Upper lobe of left lung (tissue), 6 donors: Measurements from ENCODE around the gene PPP1R3C. TPM values are rescaled to one million over a fixed set of nuclear protein-coding genes. Genes with fewer than 3 reads are reported as not detected.

Source experiments
- ATAC-seq, 2 donors: fragments of 200-7000 bp; cut with Tn5 transposase; one replicate each; pipeline ENCODE4 v1.9.1; 2022; ENCODE audit warnings: mild to moderate bottlenecking in 2 of 2, moderate library complexity in 2 of 2; ENCODE audit not compliant: low FRiP score in 2 of 2
- DNase-seq, 2 donors: peaks; one replicate each; pipeline ENCODE4 v3.0.0-alpha.2; 2019 to 2020
- H3K27ac ChIP-seq, 4 donors: fragments of 200-600 bp; sonication (generic); one replicate each; pipeline ENCODE4 v1.5.1; 2016 to 2019
- H3K27me3 ChIP-seq, 4 donors: fragments of 200-600 bp; sonication (generic); one replicate each; pipeline ENCODE4 v1.5.1; 2017 to 2019
- H3K36me3 ChIP-seq, 4 donors: fragments of 200-600 bp; sonication (generic); one replicate each; pipeline ENCODE4 v1.5.1; 2016 to 2019
- H3K4me1 ChIP-seq, 4 donors: fragments of 200-600 bp; sonication (generic); one replicate each; pipeline ENCODE4 v1.5.1; 2018 to 2019
- H3K4me3 ChIP-seq, 4 donors: fragments of 200-600 bp; sonication (generic); one replicate each; pipeline ENCODE4 v1.5.1; 2017 to 2019; ENCODE audit warnings: mild to moderate bottlenecking in 2 of 4, moderate library complexity in 1 of 4
- H3K9me3 ChIP-seq, 4 donors: fragments of 200-600 bp; sonication (generic); one replicate each; pipeline ENCODE4 v1.5.1; 2018 to 2019
- CTCF ChIP-seq, 6 experiments: fragments of 450-650 bp in 4 of 6; fragments of 200-600 bp in 2 of 6; sonication (generic) in 2 of 6; IDR thresholded peaks; one replicate each; pipeline ENCODE4 v1.5.1; 2016 to 2019; ENCODE audit warnings: antibody characterized with exemption in 6 of 6
- EP300 ChIP-seq, 4 donors: sonication (generic); formaldehyde crosslinking; IDR thresholded peaks; one replicate each; pipeline ENCODE4 v1.5.1; 2017; ENCODE audit warnings: antibody characterized with exemption in 4 of 4, control low read depth in 2 of 4
- POLR2A ChIP-seq, 4 donors: fragments of 450-650 bp; IDR thresholded peaks; one replicate each; pipeline ENCODE4 v1.5.1; 2016 to 2017; ENCODE audit warnings: antibody characterized with exemption in 4 of 4, mild to moderate bottlenecking in 2 of 4
- POLR2AphosphoS5 ChIP-seq, 2 donors: sonication (generic); formaldehyde crosslinking; IDR thresholded peaks; one replicate each; pipeline ENCODE4 v1.5.1; 2017; ENCODE audit warnings: antibody characterized with exemption in 2 of 2
- WGBS, 2 donors: methylation state at CpG; one replicate each; pipeline ENCODE4 v1.1.5; 2017 to 2018; 5-methylcytosine and 5-hydroxymethylcytosine counted together
- total RNA-seq, 6 donors: library from RNA; depleted of rRNA in 4 of 6; stranded (reverse); fragments of >200 nt in 4 of 6; gene quantifications; one replicate each; pipeline versions ENCODE4 v1.1.0 to v1.2.1, GENCODE V29; 2016 to 2021
- donor health status: DM: no; HTN: no; CAD: no; lungs with moderate emphysema.
- donor health status: DM: no; HTN: yes; CAD: no; lungs with severe emphysema.

Gene PPP1R3C
- total RNA-seq, 6 donors from 2014 or later, result 1.8 to 13.3 (median 10.2) TPM

- no peak for TF ChIP-seq CTCF (IDR thresholded peaks at IDR 0.05)
- TF ChIP-seq POLR2AphosphoS5 (IDR thresholded peaks at IDR 0.05), result no peak
- no peak for TF ChIP-seq EP300 (IDR thresholded peaks at IDR 0.05)
- 47 to 53% methylated on average over 5 of the region's 5 CpGs for WGBS, 2 donors
- peaks cover 0 to 8% (median 2%) of the 10 kb centered on the region in 4 donors for H3K9me3 ChIP-seq
- no peak for DNase-seq
- H3K27me3 ChIP-seq, result no peaks in the 10 kb centered on the region
- peak overlapping the region; percentile 49 to 71 (median 65) for H3K27ac ChIP-seq
- H3K4me3 ChIP-seq, result no peak overlapping the region
- ATAC-seq, result peak in 1 of 2 donors; percentile 52
- peaks cover 7 to 24% (median 17%) of the 10 kb centered on the region in 4 donors for H3K4me1 ChIP-seq
- H3K36me3 ChIP-seq, result no peaks in the 10 kb centered on the region
Observed at GRCh38 chr10:91607646-91608403, 25.0 kb downstream of the PPP1R3C start.

GRCh38 chr10:91605968-91606367 lies 26.9 kb downstream of the PPP1R3C start:
- Histone ChIP-seq H3K27me3 (no peaks in the 10 kb centered on the region), H3K4me3 (no peak overlapping the region), H3K27ac (no peak overlapping the region), H3K4me1 (peaks cover 7 to 20% (median 19%) of the 10 kb centered on the region in 4 donors), H3K36me3 (no peaks in the 10 kb centered on the region), H3K9me3 (peaks cover 0 to 8% (median 2%) of the 10 kb centered on the region in 4 donors)
- no peak for DNase-seq
- TF ChIP-seq CTCF (IDR thresholded peaks at IDR 0.05) (no peak), POLR2A (IDR thresholded peaks at IDR 0.05) (no peak), EP300 (IDR thresholded peaks at IDR 0.05) (no peak), POLR2AphosphoS5 (IDR thresholded peaks at IDR 0.05) (no peak)
- ATAC-seq, result no peak

GRCh38 chr10:91604553-91605534 lies 28.0 kb downstream of the PPP1R3C start:
- peaks cover 0 to 8% (median 2%) of the 10 kb centered on the region in 4 donors for H3K9me3 ChIP-seq
- ATAC-seq (peak in 1 of 2 donors; percentile 21), DNase-seq (no peak)
- peaks cover 7 to 20% (median 19%) of the 10 kb centered on the region in 4 donors for H3K4me1 ChIP-seq
- H3K4me3 ChIP-seq, result no peak overlapping the region
- TF ChIP-seq CTCF (IDR thresholded peaks at IDR 0.05), result no peak
- no peak for TF ChIP-seq POLR2AphosphoS5 (IDR thresholded peaks at IDR 0.05)
- TF ChIP-seq EP300 (IDR thresholded peaks at IDR 0.05), result no peak
- TF ChIP-seq POLR2A (IDR thresholded peaks at IDR 0.05), result no peak
- H3K27ac ChIP-seq, result peak overlapping the region in 2 of 4 donors; percentile 40 to 44
- no peaks in the 10 kb centered on the region for H3K27me3 ChIP-seq
- WGBS, 2 donors, result 60 to 62% methylated on average over 3 of the region's 3 CpGs
- no peaks in the 10 kb centered on the region for H3K36me3 ChIP-seq

GRCh38 chr10:91603931-91604331 lies 28.9 kb downstream of the PPP1R3C start:
- no peak overlapping the region for H3K27ac ChIP-seq

More at GRCh38 chr10:91603931-91604331, 28.9 kb downstream of the PPP1R3C start:
- H3K4me3 ChIP-seq, result no peak overlapping the region
- WGBS, 2 donors, result 41% methylated on average over 5 of the region's 5 CpGs
- peaks cover 0 to 8% (median 2%) of the 10 kb centered on the region in 4 donors for H3K9me3 ChIP-seq
- peaks cover 7 to 17% (median 15%) of the 10 kb centered on the region in 4 donors for H3K4me1 ChIP-seq
- TF ChIP-seq EP300 (IDR thresholded peaks at IDR 0.05), result no peak
- no peak for TF ChIP-seq CTCF (IDR thresholded peaks at IDR 0.05)
- no peak for TF ChIP-seq POLR2A (IDR thresholded peaks at IDR 0.05)
- no peak for TF ChIP-seq POLR2AphosphoS5 (IDR thresholded peaks at IDR 0.05)
- H3K36me3 ChIP-seq, result no peaks in the 10 kb centered on the region
- ATAC-seq, result no peak
- no peak for DNase-seq
- no peaks in the 10 kb centered on the region for H3K27me3 ChIP-seq
